UCSD-AML1 (cell line): ENCODE results near the gene PIKFYVE.

Source experiments
- DNase-seq: peaks from one replicate; lab custom pipeline; 2025; ENCODE audit not compliant: unreplicated experiment; lab: John Stamatoyannopoulos, UW

Gene PIKFYVE

DNA sequence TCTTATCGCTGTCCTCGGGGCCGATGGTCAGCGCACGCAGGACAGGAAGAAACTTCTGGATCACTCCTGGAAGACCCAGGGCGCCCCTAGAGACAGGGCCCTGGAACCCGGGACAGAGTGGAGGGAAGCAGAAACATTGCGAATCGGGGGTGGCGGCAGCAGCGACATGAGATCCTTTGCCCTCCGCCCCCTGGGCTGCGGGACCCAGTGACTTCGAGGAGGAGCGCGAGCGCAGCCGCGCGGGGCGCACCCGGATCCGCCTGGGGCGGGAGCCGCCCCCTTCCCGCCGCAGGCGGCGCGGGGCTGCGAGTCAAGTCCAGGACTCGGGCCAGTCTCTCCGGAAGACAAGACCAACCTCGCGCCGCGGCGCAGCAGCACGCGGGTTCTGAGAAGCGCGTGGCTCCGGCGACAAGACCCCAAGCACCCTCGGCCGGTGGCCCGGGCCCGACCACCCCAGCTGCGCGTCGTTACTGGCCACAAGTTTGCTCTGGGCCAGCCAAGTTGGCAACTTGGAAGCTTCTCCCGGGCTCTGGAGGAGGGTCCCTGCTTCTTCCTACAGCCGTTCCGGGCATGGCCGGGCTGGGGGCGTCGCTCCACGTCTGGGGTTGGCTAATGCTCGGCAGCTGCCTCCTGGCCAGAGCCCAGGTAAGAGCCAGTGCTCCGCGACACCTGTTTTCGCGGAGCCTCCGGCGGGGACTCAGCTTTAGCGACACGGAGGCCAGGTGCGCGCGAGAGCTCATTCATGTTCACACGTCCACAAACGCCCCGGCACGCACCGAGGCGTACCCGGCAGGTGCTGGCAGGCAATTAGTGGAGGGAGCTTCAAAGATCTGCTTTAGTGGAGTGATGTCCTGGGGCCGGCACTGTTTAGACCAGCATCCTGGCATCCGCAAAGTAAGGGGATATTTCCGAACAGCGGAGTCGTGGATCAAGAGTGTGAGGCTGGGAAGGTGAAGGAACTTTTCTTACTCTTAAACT lies 140.7 kb downstream of the PIKFYVE start, which contains the start of gene PTH2R:
Gene PTH2R, plus strand, starts transcription at position 319 of the 978 bp plus-strand sequence. Its CDS starts 252 bp downstream, at position 571.
- no peak for DNase-seq

GRCh38 chr2:208407667-208408066 lies 141.6 kb downstream of the PIKFYVE start:
- DNase-seq = no peak
